GM13976 (cell line): ENCODE data around the gene JMJD7.

ENCODE experiments used
- DNase-seq: peaks from one replicate; pipeline ENCODE4 v3.0.0; 2012; ENCODE audit warnings: low spot score
- in situ Hi-C: fragments of 300-500 bp; cut with MboI; formaldehyde crosslinking; loops from one replicate; pipeline ENCODE4 v1.12.0; 2022; ENCODE audit warnings: low sequenced_read_pairs, mixed read lengths, inconsistent platforms; ENCODE audit not compliant: unreplicated experiment
- TF ChIP-seq, protein P1 (sequence below): IDR thresholded peaks from 2 replicates; pipeline ENCODE4 v1.5.1; 2012; ENCODE audit warnings: borderline replicate concordance, mild to moderate bottlenecking; ENCODE audit not compliant: insufficient read depth; ENCODE audit errors: extremely low read depth, missing control alignments, control extremely low read depth

JMJD7 gene

DNA sequence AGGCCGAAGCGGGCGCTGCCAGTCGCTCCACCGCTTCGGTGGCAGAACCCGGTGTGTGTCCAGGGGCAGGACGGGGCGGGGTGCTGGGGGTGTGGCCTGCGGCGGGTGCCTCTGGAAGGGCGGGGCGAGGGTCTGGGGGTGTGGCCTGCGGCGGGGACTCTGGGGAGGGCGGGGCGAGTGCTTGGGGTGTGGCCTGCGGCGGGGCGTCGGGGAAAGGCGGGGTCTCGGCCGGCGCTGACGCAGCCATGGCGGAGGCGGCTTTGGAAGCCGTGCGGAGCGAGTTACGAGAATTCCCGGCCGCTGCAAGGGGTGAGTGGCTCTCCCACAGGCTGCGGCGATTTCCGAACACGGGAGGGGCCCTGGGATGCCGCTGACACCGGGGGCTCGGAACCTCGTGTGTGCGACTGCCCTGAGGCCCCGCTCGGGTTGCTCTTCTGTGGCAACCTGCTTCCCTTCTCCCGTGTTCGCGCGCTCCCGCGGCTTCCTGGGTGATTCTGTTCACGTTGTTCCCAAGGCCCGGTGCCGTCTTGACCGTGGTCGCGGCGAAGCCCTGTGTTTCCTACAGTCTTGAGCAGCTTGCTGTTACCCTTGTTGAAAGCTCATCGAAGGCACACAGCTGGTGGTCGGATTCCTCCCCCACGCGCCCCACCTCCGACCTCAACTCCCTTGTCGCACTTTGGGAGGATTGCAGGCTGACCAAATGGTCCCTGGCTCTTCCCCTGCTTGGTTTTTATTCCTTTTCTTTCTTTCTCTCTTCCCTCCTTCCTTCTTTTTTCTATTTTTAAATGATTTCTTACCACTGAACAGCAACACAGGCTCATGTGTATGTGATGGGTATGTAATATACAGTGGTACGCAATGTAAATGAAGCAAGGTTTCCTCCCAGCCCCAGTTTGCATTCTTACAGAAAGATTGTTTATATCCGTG, at the start of gene JMJD7:
Gene JMJD7 (plus strand): TSS at position 213 of the 927 bp plus-strand sequence. CDS start 33 bp downstream, at position 246.
- TF ChIP-seq, protein P1, sequence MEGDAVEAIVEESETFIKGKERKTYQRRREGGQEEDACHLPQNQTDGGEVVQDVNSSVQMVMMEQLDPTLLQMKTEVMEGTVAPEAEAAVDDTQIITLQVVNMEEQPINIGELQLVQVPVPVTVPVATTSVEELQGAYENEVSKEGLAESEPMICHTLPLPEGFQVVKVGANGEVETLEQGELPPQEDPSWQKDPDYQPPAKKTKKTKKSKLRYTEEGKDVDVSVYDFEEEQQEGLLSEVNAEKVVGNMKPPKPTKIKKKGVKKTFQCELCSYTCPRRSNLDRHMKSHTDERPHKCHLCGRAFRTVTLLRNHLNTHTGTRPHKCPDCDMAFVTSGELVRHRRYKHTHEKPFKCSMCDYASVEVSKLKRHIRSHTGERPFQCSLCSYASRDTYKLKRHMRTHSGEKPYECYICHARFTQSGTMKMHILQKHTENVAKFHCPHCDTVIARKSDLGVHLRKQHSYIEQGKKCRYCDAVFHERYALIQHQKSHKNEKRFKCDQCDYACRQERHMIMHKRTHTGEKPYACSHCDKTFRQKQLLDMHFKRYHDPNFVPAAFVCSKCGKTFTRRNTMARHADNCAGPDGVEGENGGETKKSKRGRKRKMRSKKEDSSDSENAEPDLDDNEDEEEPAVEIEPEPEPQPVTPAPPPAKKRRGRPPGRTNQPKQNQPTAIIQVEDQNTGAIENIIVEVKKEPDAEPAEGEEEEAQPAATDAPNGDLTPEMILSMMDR: no peak
- DNase-seq: peak; percentile 100
- in situ Hi-C loops: no loop called here

DNA sequence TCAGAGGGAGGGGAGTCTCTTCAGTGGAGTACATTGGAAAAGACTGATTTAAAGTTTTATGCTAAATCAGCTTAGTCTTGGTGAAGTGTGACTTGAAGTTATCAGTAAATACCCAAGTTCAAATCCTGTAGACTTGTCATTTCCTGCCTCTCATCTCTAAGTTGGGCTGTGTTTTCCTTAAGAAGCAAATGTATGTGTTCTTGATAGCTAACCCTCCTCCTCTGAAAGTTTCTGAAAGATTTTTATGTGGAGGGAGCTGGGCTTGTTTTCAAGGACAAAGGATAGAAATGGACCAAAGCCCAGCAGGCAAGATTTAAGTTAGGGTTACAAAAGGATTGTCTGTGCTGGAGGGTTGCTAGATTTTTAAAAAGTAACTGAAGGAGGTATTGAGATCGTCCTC, 49.4 kb upstream of the JMJD7 start:
- in situ Hi-C loops: no loop called here

DNA sequence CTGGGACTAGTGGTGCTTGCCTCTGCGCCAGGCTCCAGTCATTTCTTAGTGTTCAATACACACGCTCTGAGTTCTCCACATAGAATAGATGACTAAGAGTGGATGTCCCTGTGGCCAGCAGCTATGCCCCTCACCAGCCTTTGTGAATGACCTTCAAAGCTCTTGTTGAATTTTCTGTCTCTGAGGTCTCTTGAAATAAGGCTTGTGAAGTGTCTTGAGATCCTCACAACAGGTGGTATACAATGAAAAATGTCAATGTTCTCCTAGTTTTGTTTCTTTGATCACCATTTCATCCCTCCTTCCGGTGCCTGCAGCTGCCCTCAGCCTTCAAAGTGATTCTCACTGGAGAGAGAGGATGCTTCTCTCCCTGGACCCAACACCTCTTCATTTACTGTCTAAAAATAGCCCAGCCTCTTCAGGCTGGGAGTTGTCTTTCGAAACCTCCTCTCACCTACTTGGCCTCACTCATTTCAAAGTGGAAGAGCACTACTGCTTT, 48.2 kb upstream of the JMJD7 start:
- TF ChIP-seq, protein P1: no peak
- in situ Hi-C loops: no loop called here
- no peak for DNase-seq

More for the DNA sequence above, 49.4 kb upstream of the JMJD7 start:
- TF ChIP-seq, protein P1: no peak
- DNase-seq: no peak

DNA sequence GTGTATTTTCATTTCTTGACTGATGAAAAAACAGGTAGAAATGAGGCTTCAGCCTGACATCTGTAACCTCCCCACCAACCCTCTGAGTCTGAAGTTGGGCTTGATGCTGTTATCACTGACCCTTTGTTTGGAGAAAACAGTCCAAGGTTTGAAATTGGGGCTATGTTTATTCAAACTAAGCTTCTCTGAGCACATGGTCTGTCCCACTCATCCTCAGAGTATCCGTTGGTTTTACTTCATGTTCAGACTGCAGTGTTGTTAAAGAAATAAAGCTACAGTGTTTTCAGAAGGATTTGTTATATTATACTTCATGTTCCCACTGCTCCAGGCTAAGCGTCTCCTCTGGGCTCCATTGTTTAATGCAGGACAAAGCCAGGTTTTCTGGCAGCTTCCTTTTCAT, 47.6 kb upstream of the JMJD7 start:
- DNase-seq: no peak

DNA sequence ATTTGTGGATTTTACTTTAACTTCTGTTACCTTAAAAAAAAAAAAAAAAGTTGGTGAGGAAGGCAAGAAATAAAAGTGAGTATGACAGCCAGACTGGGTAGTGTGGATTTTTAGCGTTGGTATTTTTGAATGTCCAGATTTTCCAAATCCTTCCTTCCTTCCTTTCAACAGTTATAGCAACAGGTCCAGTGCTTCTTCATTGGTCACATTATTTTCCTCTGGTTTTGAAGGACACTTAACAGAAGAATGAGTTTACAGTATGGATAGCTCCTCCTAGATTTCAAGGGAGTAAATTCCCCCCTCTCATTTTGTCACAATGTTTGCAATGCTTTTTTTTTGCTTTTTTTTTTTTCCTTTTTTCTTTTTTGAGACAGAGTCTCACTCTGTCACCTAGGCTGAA, 47.2 kb upstream of the JMJD7 start:
- DNase-seq: no peak
- TF ChIP-seq, protein P1: no peak
- in situ Hi-C loops: no loop called here

More for the DNA sequence above, 47.6 kb upstream of the JMJD7 start:
- TF ChIP-seq, protein P1: no peak
- in situ Hi-C loops: no loop called here

DNA sequence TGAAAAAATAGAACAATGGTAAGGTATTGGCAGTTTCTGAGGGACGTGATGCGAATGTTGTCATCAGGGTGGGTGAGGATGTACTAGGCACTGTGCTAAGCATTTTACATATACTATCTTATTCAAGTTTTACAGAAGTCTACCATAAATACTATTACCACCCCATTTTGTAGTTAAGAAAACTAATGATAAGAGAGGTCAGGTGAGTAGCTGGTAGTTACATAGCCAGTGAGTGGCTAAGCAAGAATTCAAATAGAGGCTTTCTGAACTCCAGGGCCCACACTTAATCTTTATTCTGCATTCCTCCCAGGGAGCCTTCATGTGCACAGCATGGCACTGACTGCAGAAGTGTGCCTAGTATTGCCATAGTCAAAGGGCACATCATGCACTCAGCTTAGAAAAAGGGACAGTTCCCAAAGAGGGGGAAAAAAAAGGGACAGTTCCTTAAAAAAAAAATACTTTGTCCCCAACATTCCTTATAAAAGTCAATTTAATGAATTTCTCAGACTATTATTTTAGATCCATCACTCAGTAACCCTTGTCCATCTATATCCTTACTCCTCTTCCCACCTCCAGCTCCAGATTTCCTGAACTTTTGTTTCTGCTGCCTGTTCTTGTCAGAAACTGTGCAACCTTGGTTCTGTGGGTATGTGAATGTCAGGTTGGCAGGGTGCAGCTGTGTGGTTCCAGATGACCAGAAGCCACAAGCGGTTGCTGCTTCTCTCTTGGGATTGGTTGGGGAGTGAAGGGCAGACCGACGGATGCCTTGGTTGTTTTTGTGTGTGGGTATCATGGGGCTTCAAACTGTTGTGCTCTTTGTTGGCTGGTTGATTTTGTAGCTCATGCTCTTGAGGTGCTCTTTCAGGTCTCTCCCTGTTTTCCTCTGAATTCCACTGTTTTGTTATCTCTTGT, 45.3 kb upstream of the JMJD7 start:
- TF ChIP-seq, protein P1: no peak
- in situ Hi-C loops: no loop called here
- DNase-seq: no peak
